ENCODE data around the gene NXN. TPM values are rescaled to one million over a fixed set of nuclear protein-coding genes. Genes with fewer than 3 reads are reported as not detected.

NXN gene
- total RNA-seq, 2 donors from 2014 or later, result 15.6 to 17.5 TPM

DNA sequence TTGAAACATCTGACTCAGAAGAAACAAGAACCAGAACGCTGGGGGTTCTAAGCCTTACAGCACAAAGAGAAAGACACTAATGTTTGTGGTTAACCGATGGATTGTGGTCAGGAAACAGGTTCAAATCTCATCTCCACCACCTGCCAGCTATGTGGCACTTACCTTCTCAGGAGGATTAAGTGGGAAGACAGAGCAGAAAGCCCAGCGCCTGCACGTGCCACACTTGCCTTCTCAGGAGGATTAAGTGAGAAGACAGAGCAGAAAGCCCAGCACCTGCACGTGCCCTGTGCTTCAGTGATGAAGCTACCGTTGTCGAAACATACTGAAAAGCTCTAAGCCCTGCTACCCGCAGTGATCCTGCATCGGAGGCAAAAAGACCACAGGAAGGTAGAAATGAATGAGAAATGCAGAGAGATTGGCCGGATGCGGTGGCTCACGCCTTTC, 90.6 kb downstream of the NXN start:
- Histone ChIP-seq H3K4me3 (no peak overlapping the region), H3K27me3 (no peaks in the 10 kb centered on the region), H3K9me3 (no peaks in the 10 kb centered on the region), H3K4me1 (peaks cover 0 to 12% of the 10 kb centered on the region in 2 donors), H3K36me3 (no peaks in the 10 kb centered on the region), H3K27ac (no peak overlapping the region)
- TF ChIP-seq, protein P1, sequence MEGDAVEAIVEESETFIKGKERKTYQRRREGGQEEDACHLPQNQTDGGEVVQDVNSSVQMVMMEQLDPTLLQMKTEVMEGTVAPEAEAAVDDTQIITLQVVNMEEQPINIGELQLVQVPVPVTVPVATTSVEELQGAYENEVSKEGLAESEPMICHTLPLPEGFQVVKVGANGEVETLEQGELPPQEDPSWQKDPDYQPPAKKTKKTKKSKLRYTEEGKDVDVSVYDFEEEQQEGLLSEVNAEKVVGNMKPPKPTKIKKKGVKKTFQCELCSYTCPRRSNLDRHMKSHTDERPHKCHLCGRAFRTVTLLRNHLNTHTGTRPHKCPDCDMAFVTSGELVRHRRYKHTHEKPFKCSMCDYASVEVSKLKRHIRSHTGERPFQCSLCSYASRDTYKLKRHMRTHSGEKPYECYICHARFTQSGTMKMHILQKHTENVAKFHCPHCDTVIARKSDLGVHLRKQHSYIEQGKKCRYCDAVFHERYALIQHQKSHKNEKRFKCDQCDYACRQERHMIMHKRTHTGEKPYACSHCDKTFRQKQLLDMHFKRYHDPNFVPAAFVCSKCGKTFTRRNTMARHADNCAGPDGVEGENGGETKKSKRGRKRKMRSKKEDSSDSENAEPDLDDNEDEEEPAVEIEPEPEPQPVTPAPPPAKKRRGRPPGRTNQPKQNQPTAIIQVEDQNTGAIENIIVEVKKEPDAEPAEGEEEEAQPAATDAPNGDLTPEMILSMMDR (IDR thresholded peaks at IDR 0.05), result no peak
- DNase-seq (ENCODE audit: low spot score), result no peak

DNA sequence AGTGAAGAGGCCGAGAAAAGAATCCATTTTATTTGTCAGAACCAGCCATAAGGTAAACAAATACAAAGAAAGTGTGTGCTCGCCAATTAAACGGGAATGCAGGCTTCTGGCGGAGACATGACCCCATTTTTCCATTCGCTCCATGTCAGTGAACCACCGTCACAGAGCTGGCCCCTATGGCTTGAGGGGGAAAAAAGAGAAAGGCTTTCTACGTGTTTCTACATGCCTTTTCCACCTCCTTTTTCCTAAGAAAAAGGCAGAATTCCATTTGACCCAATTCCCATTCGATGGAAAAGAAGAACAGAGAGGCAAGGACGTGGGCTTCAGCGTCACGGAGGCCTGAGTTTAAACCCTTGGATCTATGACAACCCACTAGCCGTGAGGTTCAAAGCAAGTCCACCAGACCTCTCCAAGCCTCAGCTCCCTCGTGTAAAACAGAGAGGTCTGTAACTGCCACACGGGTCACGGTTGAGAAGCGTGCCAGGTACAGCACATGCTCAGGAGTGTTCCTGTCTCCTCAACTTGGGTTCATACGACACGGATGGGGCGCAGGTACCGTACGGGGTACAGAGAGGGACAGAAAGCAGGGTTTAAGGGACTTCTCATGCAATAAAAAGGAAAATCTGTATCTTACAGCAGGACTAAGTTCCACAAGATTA, 91.9 kb downstream of the NXN start:
- H3K27me3 ChIP-seq, result no peaks in the 10 kb centered on the region
- no peaks in the 10 kb centered on the region for H3K36me3 ChIP-seq
- no peak overlapping the region for H3K4me3 ChIP-seq
- H3K9me3 ChIP-seq, result no peaks in the 10 kb centered on the region
- TF ChIP-seq, protein P1 (IDR thresholded peaks at IDR 0.05), result no peak
- peak overlapping the region; percentile 0 to 78 for H3K27ac ChIP-seq
- peaks cover 0 to 25% of the 10 kb centered on the region in 2 donors for H3K4me1 ChIP-seq
- DNase-seq (ENCODE audit: low spot score), result no peak

DNA sequence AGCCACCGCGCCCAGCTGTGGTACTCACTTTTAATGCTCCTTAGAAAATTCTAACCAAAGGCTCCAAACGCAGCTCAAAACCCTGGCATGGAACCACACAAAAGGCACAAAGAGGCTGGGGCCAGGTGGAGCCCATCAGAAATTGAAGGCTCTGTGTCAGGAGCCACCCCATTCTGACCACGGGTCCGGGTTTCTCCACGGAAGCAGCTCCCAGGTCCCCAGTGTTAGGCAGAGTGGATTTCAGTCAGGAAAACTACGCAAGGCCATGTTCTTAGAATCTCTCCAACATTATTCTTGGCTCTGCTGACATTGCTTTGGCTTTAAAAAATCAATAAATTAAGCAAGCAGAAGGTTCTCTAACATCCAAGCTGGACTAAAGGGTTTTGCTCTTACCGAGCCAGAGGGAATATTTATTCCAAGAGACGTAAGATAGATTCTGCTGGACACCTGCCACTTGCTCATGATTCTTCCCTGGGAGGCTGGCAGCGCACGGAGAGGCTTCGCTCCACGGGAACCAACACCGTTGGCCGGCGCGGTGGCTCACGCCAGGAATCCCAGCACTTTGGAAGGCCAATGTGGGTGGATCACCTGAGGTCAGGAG, 93.5 kb downstream of the NXN start:
- TF ChIP-seq, protein P1 (IDR thresholded peaks at IDR 0.05), result no peak

DNA sequence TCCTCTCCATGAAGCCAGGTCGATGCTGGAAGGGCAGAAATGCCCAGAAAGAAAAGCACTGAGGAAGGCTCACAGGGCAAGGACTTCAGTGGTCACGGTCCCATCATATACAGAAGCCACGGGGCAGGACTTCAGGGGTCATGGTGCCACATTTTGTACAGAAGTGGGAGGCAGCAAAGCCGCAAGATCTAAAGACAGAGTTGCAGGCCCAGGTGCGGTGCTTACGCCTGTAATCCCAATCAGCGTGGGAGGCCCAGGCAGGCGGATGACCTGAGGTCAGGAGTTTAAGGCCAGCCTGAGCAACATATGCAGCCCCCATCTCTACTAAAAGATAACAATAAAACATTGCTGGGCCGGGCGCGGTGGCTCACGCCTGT, 96.0 kb downstream of the NXN start:
- no peak for DNase-seq (ENCODE audit: low spot score)
- H3K27ac ChIP-seq, result peak overlapping the region; percentile 83
- no peaks in the 10 kb centered on the region for H3K36me3 ChIP-seq
- H3K27me3 ChIP-seq, result no peaks in the 10 kb centered on the region
- no peaks in the 10 kb centered on the region for H3K9me3 ChIP-seq
- no peak overlapping the region for H3K4me3 ChIP-seq
- TF ChIP-seq, protein P1 (IDR thresholded peaks at IDR 0.05), result no peak
- H3K4me1 ChIP-seq, result peaks cover 0 to 65% of the 10 kb centered on the region in 2 donors

More for the DNA sequence above, 93.5 kb downstream of the NXN start:
- Histone ChIP-seq H3K27me3 (no peaks in the 10 kb centered on the region), H3K36me3 (no peaks in the 10 kb centered on the region), H3K27ac (peak overlapping the region; percentile 78 to 80), H3K4me3 (no peak overlapping the region), H3K9me3 (no peaks in the 10 kb centered on the region), H3K4me1 (peaks cover 0 to 40% of the 10 kb centered on the region in 2 donors)
- DNase-seq (ENCODE audit: low spot score), result peak; percentile 78

DNA sequence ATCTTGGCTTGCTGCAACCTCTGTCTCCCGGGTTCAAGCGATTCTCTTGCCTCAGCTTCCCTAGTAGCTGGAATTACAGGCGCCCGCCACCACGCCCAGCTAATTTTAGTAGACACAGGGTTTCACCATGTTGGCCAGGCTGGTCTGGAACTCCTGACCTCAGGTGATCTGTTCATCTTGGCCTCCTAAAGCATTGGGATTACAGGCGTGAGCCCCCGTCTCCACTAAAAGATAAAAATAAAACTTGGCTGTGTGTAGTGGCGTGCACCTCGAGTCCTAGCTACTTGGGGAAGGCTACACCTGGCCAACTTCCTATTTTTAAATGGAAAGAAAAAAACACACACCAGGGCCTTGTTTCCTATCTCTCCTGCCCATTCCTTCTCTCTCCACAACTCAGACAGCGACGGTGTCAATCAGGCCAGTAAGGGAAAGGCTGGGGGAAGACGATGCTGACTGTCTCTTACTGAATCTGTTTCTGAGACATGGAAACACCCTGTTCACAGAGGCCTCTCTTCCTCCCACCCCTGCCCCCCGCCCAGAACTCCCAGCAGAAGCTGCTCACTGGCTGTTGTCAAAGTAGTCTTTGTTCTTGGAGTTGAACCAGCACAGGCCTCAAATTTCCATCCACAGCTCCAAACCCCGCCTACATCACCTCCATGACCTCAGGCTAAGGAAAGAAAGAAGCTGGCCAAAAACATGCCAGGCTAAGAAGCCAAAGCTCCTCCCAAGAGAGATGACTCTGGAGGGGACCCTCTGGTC, 96.6 kb downstream of the NXN start:
- Histone ChIP-seq H3K27ac (peak overlapping the region; percentile 83), H3K4me3 (no peak overlapping the region), H3K4me1 (peaks cover 0 to 67% of the 10 kb centered on the region in 2 donors), H3K9me3 (no peaks in the 10 kb centered on the region), H3K27me3 (no peaks in the 10 kb centered on the region), H3K36me3 (no peaks in the 10 kb centered on the region)
- no peak for DNase-seq (ENCODE audit: low spot score)
- TF ChIP-seq, protein P1 (IDR thresholded peaks at IDR 0.05), result no peak
